Ramos (cell line): ENCODE measurements around the gene RYR2.
"Not testable (repeated sequence)": the region's sequence is repeated elsewhere in the genome, so short reads cannot be mapped to it uniquely, and the experiment has no call there.

Experiments
- in situ Hi-C: fragments of 300-500 bp; cut with MboI; formaldehyde crosslinking; loops from one replicate; pipeline ENCODE4 v1.14.3; 2022; ENCODE audit warnings: low sequenced_read_pairs; ENCODE audit not compliant: unreplicated experiment

The RYR2 gene

DNA sequence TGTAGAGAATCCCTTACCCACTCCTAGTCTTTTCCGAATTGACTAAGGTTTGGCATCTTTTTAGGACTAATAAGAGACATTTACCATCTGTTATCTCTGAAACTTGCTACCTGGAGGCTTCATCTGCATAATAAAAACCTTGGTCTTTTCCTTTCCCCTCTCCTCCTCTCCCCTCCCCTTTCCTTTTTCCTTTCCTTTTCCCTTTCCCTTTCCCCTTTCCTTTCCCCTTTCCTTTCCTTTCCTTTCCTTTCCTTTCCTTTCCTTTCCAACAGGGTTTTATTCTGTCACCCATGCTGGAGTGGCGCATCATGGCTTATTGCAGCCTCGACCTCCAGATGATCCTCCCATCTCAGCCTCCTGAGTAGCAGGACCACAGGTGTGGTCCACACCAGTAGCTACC, 195.7 kb downstream of the RYR2 start:
- in situ Hi-C loops, result no loop called here

DNA sequence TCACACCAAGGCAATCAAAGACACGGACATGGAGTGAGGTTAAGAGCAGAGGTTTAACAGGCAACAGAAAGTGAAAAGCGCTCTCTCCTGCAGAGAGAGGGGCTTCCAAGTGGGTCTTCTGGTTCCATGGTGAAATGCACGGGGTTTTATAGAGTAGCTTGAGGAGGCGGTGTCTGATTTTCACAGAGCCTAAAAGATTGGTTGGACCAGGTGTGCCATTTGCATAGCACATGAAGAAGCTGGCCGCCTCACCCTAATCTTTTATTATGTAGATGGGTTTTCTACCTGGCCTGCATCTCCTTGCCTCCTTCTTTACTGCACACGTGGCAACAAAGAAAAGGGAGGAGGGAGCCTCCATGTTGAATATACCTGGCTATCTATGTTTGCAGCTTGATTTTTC, 197.3 kb downstream of the RYR2 start:
- in situ Hi-C loops, result no loop called here

DNA sequence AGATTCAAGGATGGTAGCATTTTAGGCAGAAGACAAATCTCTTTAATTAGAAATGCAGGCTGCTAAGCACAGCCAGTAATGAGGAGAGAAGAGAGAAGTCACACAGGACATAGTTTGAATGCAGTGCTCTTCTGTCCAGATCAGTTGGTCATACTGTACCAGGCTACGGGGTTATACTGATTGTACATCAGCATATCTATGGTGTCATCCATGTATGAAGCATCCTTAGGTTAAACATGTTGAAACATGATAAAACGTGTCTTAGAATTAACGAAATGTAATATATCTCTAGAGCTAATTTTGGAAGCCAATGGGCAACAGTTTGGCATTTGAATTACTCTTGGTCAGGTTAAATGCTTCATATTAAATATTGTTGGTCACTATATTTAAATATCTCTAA, 199.1 kb downstream of the RYR2 start:
- in situ Hi-C loops, result no loop called here

DNA sequence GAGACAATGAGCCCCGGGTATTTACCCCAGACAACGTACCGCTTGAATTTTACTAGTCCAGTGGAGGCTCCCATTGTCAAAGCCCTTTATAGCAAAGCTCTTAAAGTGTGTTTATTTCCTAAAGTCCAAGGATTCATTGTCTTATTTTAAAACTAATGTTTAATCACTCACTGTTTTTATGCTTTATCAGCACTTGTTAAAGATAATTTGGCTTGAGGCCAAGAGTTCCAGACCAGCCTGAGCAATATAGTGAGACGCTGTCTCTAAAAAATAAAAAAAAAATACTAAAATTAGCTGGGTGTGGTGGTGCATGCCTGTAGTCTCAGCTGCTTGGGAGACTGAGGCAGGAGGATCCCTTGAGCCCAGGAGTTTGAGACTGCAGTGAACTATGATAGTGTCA, 202.8 kb downstream of the RYR2 start:
- in situ Hi-C loops, result no loop called here

DNA sequence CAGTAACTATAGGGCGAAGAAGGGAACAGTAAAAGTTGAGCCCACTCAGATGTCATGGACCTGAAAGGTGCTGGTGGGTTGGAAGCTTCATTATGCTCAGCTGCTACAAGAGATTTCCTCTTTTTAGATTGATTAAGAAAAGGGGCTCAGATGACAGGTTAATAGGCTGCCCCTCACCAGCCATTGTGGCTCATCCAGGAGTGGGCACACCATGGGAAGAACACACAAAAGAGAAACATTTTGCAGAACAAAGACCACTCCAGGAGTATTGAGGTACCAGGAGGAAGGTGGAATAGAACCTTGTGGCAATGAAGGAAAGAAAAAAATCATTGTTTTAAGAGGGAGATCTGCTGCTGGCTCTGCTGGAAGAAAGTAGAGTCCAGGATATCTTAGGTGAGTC, 205.5 kb downstream of the RYR2 start:
- in situ Hi-C loops, result no loop called here

DNA sequence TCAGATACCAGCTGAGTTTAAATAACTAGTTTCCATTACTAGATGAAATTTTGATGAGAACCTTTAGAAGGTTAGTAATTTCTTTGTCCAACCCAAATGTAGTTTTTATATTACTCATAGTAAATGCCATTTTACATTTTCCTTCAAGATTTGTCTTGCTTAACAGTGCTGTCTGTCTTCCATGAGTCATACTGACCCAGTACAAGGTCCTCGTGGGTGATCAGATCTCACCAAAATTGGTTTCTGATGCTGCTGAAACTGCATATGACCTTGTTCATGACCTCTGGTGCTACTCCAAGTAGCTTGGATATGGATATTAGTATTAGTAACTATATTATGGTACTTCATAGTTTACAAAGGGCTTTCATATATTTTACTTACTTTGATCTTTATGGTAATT, 207.1 kb downstream of the RYR2 start:
- in situ Hi-C loops, result no loop called here

DNA sequence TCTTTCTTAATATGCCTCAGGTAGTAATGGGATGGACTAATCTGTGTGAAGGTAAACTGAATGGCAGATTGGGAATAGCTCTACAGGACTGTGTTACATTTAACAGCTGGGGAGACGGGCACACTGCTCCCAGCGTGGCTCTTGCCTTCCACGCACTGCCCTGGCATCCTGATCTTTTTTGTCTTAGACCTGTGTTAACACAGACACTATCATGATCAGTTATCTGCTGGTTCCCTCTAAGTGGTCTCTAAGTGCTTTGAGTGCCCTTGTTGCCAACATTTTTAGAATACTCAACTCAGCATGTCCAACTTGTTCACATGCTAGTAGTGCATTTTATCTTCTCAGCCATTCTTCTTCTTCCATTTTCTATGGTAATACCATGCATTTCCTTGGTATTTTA, 208.1 kb downstream of the RYR2 start:
- in situ Hi-C loops, result no loop called here

DNA sequence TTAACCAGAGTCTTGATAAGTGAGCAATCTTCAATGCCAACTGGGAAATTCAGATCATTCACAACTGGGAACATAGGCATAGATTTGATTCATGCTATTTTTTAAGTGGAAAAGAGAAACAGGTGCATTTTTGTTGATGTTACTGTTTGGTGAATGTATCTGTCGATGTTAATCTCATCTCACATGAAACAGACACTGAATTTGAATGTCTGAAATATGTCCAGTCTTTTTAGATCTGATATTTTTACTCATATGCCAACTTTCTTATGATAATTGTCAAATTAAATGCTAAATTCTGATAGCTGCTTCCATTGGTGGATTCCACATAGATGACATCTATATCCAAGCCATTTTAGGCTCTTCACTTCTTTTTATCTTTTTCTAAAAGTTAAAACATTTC, 213.1 kb downstream of the RYR2 start:
- in situ Hi-C loops, result no loop called here

DNA sequence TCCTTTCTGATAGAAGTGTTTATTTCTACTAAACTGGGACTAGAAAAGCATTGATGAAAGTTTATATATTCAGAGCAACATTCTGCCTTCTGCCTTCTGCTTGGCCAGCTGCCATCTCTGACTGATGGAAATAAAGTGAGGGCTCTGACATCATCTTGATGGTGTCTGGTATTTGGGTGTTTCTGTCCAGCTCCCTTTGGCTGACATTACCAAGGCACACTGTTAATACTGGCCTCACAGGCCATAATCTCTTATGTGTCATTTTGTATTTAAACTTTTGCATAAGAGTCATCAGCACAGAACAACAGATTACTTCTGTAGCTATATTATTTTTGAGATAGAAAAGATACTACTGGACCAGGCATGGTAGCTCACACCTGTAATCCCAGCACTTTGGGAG, 216.9 kb downstream of the RYR2 start:
- in situ Hi-C loops, result no loop called here

DNA sequence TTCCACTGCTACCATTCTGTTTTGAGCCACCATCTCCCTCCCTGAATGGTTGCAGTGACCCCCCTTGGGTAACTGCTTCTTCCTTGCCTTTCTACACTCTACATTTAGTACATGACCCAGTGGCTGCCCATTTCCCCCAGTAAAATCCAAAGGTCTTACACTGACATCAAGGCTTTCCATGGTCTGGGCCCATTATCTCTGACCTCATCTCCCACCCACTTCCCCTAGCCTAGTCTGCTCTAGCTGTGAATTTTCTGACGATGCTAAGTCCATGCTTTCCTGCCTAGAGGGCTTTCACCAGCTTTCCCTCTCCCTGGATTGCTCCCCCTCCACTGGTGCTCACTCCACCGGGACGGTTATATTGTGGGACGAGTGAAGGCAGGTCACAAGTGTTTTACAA, 219.2 kb downstream of the RYR2 start:
- in situ Hi-C loops, result no loop called here

DNA sequence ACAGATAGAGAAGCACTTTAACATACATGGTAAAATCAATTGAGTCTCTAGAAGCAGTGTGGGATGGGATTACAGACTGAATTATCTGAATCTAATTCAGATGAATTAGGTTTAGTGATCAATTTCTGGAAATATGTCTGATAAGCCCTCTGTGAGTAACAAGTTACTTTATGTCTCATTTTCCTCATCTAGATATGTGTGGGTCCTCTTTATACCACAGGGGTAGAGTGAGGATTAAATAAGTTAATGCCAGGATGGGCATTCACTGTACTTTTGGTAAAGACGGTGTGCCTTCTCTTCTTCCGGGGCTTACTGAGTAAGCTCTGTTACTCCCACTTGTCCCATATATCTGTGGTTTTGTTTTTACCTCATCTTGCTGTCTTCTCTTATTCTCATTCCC, 225.8 kb downstream of the RYR2 start:
- in situ Hi-C loops, result no loop called here

DNA sequence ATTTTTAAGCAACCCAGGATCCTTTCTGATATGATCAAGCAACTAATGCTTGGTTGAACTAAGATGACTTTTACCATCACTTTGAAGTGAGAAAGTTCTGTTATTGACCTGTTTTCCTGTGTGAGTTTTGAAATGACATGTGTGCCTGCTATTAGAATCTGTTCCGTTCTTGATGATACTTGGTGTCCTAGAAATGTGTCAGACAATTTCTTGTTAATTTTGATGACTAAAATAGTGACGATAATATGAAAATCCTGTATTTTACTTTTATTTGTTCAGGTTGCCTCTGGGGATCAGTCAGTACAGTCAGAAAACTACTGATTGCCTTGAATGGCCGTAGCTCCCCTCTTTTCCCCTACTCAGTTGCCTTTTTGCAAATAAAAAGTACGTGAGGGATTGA, 228.0 kb downstream of the RYR2 start:
- in situ Hi-C loops, result no loop called here

DNA sequence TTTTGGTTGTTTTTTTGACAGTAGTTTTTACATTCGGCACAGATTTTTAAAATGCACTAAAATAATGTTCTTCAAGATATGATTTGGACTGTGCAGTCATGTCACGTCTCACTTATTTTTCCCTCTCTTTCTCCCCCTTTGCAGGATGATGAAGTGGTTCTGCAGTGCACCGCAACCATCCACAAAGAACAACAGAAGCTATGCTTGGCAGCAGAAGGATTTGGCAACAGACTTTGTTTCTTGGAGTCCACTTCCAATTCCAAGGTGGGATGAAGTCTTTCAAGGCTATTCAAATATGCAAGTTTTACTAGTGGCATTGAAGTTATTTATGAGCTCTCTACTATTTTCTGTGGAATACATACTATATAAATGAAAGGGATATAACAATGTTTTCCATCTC, 228.4 kb downstream of the RYR2 start:
- in situ Hi-C loops, result no loop called here

DNA sequence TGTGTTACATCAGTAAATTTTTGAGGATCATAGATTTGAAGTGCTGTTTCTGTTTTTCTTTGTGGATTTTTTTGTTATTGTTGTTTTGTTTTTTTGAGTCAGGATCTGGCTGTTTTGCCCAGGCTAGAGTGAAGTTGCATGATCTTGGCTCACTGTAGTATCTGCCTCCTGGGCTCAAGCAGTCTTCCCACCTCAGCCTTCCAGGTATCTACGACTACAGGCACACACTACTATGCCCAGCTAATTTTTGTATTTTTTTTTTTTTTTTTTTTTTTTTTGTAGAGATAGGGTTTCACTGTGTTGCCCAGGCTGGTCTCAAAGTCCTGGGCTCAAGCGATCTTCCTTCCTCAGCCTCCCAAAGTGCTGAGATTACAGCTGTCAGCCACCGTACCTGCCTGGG, 236.0 kb downstream of the RYR2 start:
- in situ Hi-C loops, result not testable (repeated sequence)

DNA sequence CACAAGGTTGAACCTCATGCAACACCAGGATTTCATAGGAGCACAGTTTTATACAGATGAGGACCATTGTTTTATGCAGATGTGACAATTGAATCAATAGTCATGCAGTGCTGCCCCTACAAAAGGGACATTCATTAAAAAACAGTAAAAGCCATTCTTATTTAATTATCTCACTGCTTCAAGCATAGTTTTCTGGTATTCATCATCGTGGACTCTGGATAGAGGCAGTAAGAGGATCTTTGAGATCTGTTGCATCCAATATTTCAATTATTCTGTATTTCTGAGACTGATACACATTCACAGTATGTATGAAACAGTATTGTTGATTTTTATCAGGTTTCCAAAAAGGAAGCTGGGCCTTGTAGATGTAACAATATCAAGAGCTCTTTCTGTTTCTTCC, 237.6 kb downstream of the RYR2 start:
- in situ Hi-C loops, result no loop called here

DNA sequence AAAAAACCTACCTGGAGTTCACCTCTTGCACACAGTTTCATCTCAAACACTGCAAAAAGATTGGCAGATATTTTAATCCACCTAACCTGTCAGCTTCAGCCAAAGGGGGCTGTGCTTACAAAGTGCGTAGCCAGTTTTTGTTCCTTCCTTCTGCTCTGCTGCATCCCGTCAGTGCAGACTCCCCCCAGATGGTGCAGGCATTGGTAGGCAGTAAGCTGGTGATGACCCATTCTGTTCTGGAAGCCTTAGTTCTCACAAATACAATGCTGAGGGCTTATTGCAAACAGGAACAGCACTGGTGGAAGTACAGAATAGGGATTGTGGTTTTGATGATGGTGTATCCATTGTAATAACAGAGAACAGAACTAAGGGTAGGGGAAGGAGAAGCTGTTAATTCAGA, 239.5 kb downstream of the RYR2 start:
- in situ Hi-C loops, result no loop called here

DNA sequence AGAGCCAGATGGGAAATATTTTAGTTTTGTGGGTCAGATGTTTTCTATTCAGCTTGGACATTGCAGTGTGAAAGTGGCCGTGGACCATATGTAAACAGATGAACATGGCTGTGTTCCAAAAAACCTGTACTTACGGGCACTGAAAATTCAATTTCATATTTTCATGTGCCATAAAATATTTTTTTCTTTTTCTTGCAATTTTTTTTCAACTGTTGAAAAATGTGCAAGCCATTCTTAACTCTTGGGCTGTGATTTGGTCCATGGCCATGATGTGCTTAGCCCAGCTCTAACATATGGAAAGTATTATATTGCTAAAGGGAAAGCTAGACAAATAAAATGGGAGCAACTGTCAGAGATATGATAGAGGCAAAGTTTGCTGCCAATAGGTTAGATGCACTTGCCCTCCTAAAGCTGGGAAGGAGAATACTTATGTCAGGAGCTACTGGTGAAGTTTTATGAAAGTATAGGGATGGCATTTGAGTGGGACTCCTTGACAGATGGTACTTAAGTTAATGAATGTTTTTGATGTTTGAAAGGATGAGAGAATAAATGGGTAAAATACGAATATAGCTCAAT, 240.3 kb downstream of the RYR2 start:
- in situ Hi-C loops, result no loop called here

DNA sequence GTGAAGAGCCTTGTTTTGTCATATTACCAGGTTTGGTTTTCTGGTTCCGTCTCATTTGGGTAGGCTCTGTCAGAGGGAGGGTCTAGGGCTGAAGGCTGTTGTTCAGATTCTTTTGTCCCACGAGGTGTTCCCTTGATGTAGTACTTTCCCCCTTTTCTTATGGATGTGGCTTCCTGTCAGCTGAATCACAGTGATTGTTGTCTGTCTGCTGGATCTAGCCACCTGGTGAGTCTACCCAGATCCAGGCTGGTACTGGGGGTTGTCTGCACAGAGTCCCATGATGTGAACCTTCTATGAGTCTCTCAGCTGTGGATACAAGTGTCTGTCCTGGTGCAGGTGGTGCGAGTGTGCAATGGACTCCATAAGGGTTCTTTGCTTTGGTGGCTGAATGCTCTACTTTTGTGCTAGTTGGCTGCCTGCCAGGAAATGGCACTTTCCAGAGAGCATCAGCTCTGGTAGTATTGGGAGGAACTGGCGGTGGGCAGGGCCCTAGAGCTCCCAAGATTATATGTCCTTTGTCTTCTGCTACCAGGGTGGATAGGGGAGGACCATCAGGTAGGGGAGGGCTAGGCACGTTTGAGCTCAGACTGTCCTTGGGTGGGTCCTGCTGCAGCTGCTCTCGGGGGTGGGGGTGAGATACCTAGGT, 246.0 kb downstream of the RYR2 start:
- in situ Hi-C loops, result no loop called here

DNA sequence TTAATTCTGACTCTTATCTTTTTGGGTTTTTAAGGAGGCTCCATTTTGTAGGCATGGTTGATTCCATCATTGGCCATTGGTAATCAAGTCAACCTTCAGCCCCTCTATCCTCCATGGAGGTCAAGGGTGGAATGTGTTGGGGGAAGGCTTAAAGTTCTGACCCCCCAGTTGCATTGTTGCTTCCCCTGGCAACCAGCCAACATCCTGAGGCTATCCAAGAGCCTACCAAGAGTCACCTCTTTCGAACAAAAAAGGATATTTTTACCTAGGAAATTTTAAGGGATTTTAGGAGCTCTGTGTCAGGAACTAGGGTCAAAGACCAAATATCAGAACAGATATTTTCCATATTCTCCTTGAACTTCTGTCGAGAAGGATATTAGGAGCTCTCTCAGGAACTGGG, 251.8 kb downstream of the RYR2 start:
- in situ Hi-C loops, result no loop called here

DNA sequence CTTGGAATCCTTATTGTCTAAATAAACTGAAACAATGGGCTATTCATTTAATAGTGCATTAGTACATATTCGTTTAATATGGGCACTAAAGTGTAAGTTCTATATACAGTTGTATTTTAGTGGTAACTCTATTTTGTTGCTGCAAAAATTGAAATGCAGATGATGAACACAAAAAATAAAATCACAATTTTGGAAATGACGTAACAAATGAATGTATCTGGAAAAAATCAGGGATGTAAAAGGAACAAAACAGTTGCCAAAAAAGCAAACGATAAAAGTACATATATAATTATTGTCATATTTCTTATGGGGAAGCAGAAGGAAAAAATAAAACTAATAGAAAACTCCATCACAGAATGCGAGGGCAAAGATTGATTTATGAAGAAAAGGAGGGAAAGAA, 254.9 kb downstream of the RYR2 start:
- in situ Hi-C loops, result no loop called here

DNA sequence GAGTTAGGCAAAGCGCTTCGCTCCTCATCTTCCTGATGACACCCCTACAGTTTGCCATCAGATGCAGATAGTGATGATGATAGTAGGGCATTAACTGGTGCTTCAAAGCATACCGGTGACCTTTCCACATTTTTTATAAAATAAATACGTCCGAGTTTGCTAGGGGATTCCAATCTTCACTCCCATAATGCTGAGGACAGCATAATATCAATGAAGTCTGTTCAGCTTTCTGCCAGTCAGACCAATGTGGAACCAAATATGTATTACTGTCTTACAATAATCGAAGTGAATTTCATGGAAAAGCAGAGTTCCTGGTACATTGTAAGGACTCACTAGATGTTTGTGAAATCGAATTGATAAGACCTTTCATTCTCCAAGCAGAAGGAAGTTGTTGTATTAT, 258.7 kb downstream of the RYR2 start:
- in situ Hi-C loops, result no loop called here

DNA sequence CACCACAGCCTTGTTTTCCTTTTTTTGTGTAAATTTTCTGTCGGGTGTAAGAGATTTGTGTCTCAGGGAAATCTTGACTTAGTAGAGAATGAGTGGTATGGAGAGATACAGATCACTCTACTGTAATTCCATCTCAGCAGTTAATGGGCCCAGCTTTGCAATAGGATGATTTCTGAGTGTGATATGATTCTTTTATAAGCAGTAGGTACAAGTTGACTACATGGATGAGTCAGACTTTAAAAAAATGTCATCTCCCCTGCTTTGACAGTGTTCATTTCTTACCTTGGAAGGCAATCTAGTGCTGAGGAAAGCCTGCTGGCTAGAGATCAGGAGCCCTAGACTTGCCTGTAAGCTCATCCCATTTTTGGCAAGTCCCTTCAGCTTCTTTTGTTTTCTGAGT, 261.9 kb downstream of the RYR2 start:
- in situ Hi-C loops, result no loop called here

DNA sequence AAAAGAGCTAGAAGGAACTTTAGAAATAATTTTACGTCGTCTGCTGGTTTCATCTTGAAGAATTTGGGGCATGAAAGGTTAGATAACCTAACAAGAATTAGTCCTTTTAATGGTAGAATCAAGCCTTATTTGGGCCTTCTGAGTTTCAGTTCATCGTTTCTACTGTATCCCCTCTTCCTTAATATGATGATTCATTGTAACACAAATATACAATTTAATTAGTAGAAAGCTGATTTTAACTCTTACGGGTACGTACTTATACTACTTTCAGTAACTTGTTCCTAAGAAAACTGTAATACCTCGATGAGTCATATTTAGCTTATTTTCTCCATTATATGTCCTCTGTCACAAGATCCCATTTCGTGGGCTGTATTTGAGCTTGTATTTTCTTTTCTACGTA, 264.7 kb downstream of the RYR2 start:
- in situ Hi-C loops, result no loop called here
